Activated CD8-positive, alpha-beta T cell treated with anti-CD3 and anti-CD28 coated beads, Interleukin-2, amount 10 ng/mL, durations not matched to agents 7 days and 5 days (primary cell): ENCODE results near the gene MAD1L1. TPM values are rescaled to one million over a fixed set of nuclear protein-coding genes. Genes with fewer than 3 reads are reported as not detected.

ENCODE experiments used
- ATAC-seq: fragments of 150-1000 bp; cut with Tn5 transposase; one replicate; pipeline ENCODE4 v1.10.0; 2021; ENCODE audit warnings: moderate library complexity
- CTCF ChIA-PET: fragments of 350-600 bp; sonication (Branson Sonifier 250); formaldehyde crosslinking; loops from one replicate; lab custom pipeline; 2021; ENCODE audit warnings: antibody characterized with exemption; lab: Charles Lee
- POLR2A ChIA-PET: fragments of 350-600 bp; sonication (Branson Sonifier 250); formaldehyde crosslinking; loops from one replicate; lab custom pipeline; 2021; ENCODE audit warnings: antibody characterized with exemption; lab: Charles Lee
- DNase-seq: peaks from one replicate; pipeline ENCODE4 v3.0.0-alpha.2; 2020
- H3K27ac Mint-ChIP-seq: one replicate; pipeline ENCODE4 v1.8.0; 2021; ENCODE audit warnings: mild to moderate bottlenecking, mixed read lengths
- H3K27me3 Mint-ChIP-seq: one replicate; pipeline ENCODE4 v1.8.0; 2021; ENCODE audit warnings: low read depth, mixed read lengths
- H3K36me3 Mint-ChIP-seq: one replicate; pipeline ENCODE4 v1.8.0; 2021; ENCODE audit warnings: low read depth, mixed read lengths
- H3K4me1 Mint-ChIP-seq: one replicate; pipeline ENCODE4 v1.8.0; 2021; ENCODE audit warnings: low read depth, mixed read lengths
- H3K4me3 Mint-ChIP-seq: one replicate; pipeline ENCODE4 v1.8.0; 2021; ENCODE audit warnings: mild to moderate bottlenecking, mixed read lengths
- H3K9me3 Mint-ChIP-seq: one replicate; pipeline ENCODE4 v1.8.0; 2022; ENCODE audit warnings: mixed read lengths; ENCODE audit not compliant: insufficient read depth
- total RNA-seq, 2 experiments: library from RNA; stranded (reverse); gene quantifications; one replicate each; pipeline ENCODE4 v1.2.3, GENCODE V29; 2021

The MAD1L1 gene
- total RNA-seq, 2 experiments from 2014 or later = 79.8 to 82.7 TPM

DNA sequence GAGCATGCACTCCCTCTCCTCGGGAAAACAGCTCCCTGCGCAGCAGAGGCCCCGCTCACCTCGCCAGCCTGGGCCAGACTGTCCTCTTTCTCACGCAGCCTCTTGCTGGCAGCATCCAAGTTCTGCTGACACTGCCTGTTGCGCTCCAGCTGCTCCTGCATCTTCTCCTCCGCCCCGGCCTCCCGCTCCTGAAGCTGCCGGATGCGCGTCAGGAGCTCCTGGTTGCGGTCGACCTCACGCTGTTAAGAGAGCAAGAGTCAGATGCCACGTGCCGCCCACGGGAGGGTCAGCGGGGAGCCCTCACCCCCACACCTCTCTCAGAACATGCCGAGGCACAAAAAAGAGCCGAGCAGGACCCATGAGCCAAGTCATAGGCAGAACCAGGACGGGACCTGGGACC is 10.2 kb downstream of the MAD1L1 start:
- CTCF ChIA-PET = no interaction called here
- H3K36me3 Mint-ChIP-seq = peaks cover 23% of the 10 kb centered on the region

GRCh38 chr7:2220954-2221353 is 11.8 kb downstream of the MAD1L1 start:
- H3K27me3 Mint-ChIP-seq = no peaks in the 10 kb centered on the region
- ATAC-seq (no peak), DNase-seq (no peak)
- no peak overlapping the region for H3K27ac Mint-ChIP-seq
- no peaks in the 10 kb centered on the region for H3K4me1 Mint-ChIP-seq
- CTCF ChIA-PET = no interaction called here
- no peaks in the 10 kb centered on the region for H3K9me3 Mint-ChIP-seq
- POLR2A ChIA-PET = no interaction called here
- peaks cover 25% of the 10 kb centered on the region for H3K36me3 Mint-ChIP-seq
- H3K4me3 Mint-ChIP-seq = no peak overlapping the region

More for the DNA sequence above, 10.2 kb downstream of the MAD1L1 start:
- Mint-ChIP-seq H3K27me3 (no peaks in the 10 kb centered on the region), H3K4me1 (no peaks in the 10 kb centered on the region), H3K27ac (no peak overlapping the region), H3K9me3 (no peaks in the 10 kb centered on the region), H3K4me3 (no peak overlapping the region)
- DNase-seq = no peak
- POLR2A ChIA-PET = no interaction called here
- ATAC-seq = no peak

DNA sequence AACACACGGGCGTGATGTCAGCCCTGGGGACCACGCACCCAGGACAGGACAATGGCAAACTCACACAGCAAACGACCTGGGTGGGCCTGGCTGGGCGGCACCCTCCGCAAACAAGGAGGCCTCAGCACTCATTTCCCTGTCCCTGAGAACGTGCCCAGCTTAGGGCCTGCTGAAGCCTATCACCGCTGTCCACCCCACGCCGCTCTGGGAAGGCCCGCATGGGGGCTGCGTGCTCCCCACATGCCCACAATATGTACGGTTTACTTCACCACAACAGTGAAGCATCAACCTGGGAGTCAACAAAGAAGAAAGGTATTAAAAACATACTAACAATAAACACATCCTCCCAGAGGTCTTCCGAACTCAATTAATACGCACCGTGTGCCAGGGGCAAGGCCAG is 12.2 kb downstream of the MAD1L1 start:
- Mint-ChIP-seq H3K27ac (no peak overlapping the region), H3K27me3 (no peaks in the 10 kb centered on the region), H3K9me3 (no peaks in the 10 kb centered on the region), H3K36me3 (peaks cover 27% of the 10 kb centered on the region), H3K4me1 (peaks cover 3% of the 10 kb centered on the region), H3K4me3 (no peak overlapping the region)
- CTCF ChIA-PET = no interaction called here
- ATAC-seq (no peak), DNase-seq (no peak)
- POLR2A ChIA-PET = no interaction called here

- CTCF ChIA-PET = no interaction called here
- Mint-ChIP-seq H3K4me3 (no peak overlapping the region), H3K36me3 (peaks cover 28% of the 10 kb centered on the region), H3K27ac (no peak overlapping the region), H3K27me3 (no peaks in the 10 kb centered on the region), H3K9me3 (no peaks in the 10 kb centered on the region), H3K4me1 (peaks cover 6% of the 10 kb centered on the region)
- no peak for DNase-seq
- no peak for ATAC-seq
- POLR2A ChIA-PET = no interaction called here
Observed at GRCh38 chr7:2220030-2220429, 12.7 kb downstream of the MAD1L1 start.

GRCh38 chr7:2219606-2220005 is 13.1 kb downstream of the MAD1L1 start:
- ChIA-PET POLR2A (no interaction called here), CTCF (no interaction called here)
- Mint-ChIP-seq H3K27ac (no peak overlapping the region), H3K27me3 (no peaks in the 10 kb centered on the region), H3K36me3 (peaks cover 29% of the 10 kb centered on the region), H3K9me3 (no peaks in the 10 kb centered on the region), H3K4me1 (peaks cover 11% of the 10 kb centered on the region), H3K4me3 (no peak overlapping the region)
- DNase-seq (no peak), ATAC-seq (no peak)

GRCh38 chr7:2219136-2219535 is 13.6 kb downstream of the MAD1L1 start:
- ATAC-seq (no peak), DNase-seq (no peak)
- ChIA-PET POLR2A (no interaction called here), CTCF (no interaction called here)
- Mint-ChIP-seq H3K36me3 (peaks cover 29% of the 10 kb centered on the region), H3K4me1 (peaks cover 14% of the 10 kb centered on the region), H3K4me3 (no peak overlapping the region), H3K27ac (no peak overlapping the region), H3K27me3 (no peaks in the 10 kb centered on the region), H3K9me3 (no peaks in the 10 kb centered on the region)

DNA sequence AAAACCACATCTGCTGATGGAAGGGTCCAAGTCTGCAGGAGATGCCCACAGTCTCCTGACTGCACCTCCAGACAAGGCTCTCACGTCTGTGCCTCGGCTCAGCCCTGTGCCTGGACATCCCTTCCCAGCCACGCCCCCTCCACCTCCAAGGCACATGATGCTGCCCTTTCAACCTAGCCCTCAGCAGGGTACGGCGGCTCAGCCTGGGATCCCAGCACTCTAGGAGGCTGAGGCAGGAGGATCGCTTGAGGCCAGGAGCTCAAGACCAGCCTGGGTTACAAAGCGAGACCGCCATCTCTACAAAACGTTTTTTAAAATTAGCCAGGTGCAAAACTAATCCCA is 14.3 kb downstream of the MAD1L1 start:
- ATAC-seq (no peak), DNase-seq (no peak)
- ChIA-PET CTCF (no interaction called here), POLR2A (no interaction called here)
- no peaks in the 10 kb centered on the region for H3K27me3 Mint-ChIP-seq
- H3K36me3 Mint-ChIP-seq = peaks cover 33% of the 10 kb centered on the region
- peaks cover 17% of the 10 kb centered on the region for H3K4me1 Mint-ChIP-seq
- no peaks in the 10 kb centered on the region for H3K9me3 Mint-ChIP-seq
- H3K27ac Mint-ChIP-seq = no peak overlapping the region
- no peak overlapping the region for H3K4me3 Mint-ChIP-seq

- Mint-ChIP-seq H3K27me3 (no peaks in the 10 kb centered on the region), H3K4me3 (no peak overlapping the region), H3K27ac (no peak overlapping the region), H3K36me3 (peaks cover 35% of the 10 kb centered on the region), H3K4me1 (peaks cover 17% of the 10 kb centered on the region), H3K9me3 (no peaks in the 10 kb centered on the region)
- ATAC-seq (no peak), DNase-seq (no peak)
- POLR2A ChIA-PET = no interaction called here
- CTCF ChIA-PET = no interaction called here
Observed at GRCh38 chr7:2217716-2218443, 14.9 kb downstream of the MAD1L1 start.

DNA sequence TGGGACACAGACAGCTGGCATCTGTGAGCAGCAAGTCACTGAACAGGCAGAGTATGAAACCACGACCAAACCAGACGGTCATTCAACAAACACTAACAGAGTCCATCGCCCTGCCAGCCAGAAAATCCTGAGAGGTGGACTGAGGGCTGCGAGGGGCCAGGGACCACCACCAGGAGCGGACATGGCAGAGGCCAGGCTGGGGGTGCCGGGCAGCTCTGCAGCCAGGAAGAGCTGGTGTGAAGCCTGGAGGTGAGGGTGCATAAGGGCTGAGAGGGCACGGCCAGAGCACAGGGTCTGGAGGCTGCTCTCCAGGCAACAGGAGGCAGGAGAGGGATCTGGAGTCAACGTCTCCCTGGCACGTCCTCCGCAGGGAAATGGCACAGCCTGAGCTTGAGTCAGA is 15.5 kb downstream of the MAD1L1 start:
- POLR2A ChIA-PET = interaction anchor here (0.6 kb wide), 1 partner anchor 617 kb away, joined by 4 read pairs; no protein-coding TSS in a partner anchor
- Mint-ChIP-seq H3K4me1 (peaks cover 17% of the 10 kb centered on the region), H3K9me3 (no peaks in the 10 kb centered on the region), H3K27me3 (no peaks in the 10 kb centered on the region), H3K4me3 (no peak overlapping the region), H3K27ac (no peak overlapping the region), H3K36me3 (peaks cover 42% of the 10 kb centered on the region)
- ATAC-seq (no peak), DNase-seq (no peak)
- CTCF ChIA-PET = interaction anchor here (1.4 kb wide), 1 partner anchor 130 kb away, joined by 3 read pairs; no protein-coding TSS in a partner anchor

- Mint-ChIP-seq H3K4me3 (no peak overlapping the region), H3K4me1 (peaks cover 17% of the 10 kb centered on the region), H3K36me3 (peaks cover 40% of the 10 kb centered on the region), H3K27ac (no peak overlapping the region), H3K27me3 (no peaks in the 10 kb centered on the region), H3K9me3 (no peaks in the 10 kb centered on the region)
- ChIA-PET POLR2A (no interaction called here), CTCF (interaction anchor here (1.4 kb wide), 1 partner anchor 132 kb away, joined by 3 read pairs; no protein-coding TSS in a partner anchor)
- no peak for ATAC-seq
- no peak for DNase-seq
Observed at GRCh38 chr7:2215851-2216250, 16.9 kb downstream of the MAD1L1 start.

DNA sequence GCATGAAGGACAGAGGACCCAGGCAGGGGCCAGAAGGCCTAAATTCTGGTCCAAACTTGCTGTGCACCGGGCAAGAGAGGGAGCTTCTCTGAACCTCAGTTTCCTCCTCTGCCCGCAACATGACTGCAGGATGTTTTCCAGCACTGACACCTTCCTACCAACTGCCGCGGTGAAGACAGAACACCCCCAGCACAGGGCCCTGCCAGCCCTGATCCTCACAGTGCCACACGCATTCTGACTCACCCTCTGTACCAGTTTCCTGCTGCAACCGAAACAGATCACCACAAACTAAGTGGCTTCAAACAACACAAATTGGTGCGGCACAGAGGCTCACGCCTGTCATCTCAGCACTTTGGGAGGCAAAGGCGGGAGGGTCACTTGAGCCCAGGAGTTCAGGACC is 18.1 kb downstream of the MAD1L1 start:
- Mint-ChIP-seq H3K27me3 (no peaks in the 10 kb centered on the region), H3K36me3 (peaks cover 40% of the 10 kb centered on the region), H3K4me1 (peaks cover 17% of the 10 kb centered on the region), H3K4me3 (no peak overlapping the region), H3K27ac (peak overlapping the region; percentile 65), H3K9me3 (no peaks in the 10 kb centered on the region)
- DNase-seq (peak; percentile 27), ATAC-seq (no peak)
- POLR2A ChIA-PET = interaction anchor here (0.7 kb wide), 1 partner anchor 70 kb away, joined by 3 read pairs; no protein-coding TSS in a partner anchor
- CTCF ChIA-PET = no interaction called here

DNA sequence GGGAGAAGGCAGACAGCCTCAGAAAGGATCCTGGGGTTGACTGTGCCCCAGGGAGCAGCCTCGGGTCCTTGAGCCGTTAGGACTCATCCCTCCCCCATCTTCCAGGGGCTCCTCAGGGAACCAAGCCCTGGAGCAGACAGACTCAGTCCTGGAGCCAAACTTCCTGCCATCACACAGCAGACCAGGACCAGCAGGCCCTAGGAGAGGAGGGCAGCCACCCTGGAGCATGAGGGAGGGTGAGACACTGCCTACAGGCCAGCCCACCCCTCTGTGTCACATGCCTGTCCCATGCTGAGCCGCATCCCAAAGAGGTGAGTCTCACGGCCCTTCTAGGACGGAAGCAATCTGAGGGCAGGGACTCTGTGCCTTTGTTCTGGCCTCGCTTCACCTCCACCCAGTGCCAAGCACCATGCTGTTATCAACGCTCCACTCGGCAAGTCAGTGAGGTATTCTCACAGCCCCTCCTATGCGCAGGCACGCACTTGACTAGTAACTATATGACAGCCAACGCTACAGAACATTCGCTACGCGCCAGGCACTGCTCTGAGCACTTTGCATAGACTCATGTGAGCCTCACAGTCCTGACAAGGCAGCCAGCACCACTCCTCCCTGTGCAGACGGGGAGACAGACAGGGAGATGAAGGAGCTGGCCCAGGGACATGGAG is 19.1 kb downstream of the MAD1L1 start:
- CTCF ChIA-PET = no interaction called here

More for the DNA sequence above, 19.1 kb downstream of the MAD1L1 start:
- POLR2A ChIA-PET = interaction anchor here (0.6 to 0.7 kb wide), 2 partner anchors 59 to 69 kb away, joined by 3 to 6 read pairs; no protein-coding TSS in a partner anchor
- Mint-ChIP-seq H3K27me3 (no peaks in the 10 kb centered on the region), H3K27ac (peak overlapping the region; percentile 72), H3K4me1 (peaks cover 17% of the 10 kb centered on the region), H3K9me3 (no peaks in the 10 kb centered on the region), H3K36me3 (peaks cover 44% of the 10 kb centered on the region), H3K4me3 (no peak overlapping the region)
- no peak for ATAC-seq
- DNase-seq = no peak
